Naive thymus-derived CD4-positive, alpha-beta T cell (primary cell): ENCODE data around the gene F8A2. TPM values are rescaled to one million over a fixed set of nuclear protein-coding genes. Genes with fewer than 3 reads are reported as not detected.
A peak's percentile ranks its signal among the peaks of the same experiment; 100 is the strongest.
"Not testable (repeated sequence)": the region's sequence is repeated elsewhere in the genome, so short reads cannot be mapped to it uniquely, and the experiment has no call there.

ENCODE experiments used
- ATAC-seq: fragments of 150-1000 bp; cut with Tn5 transposase; 2 replicates; pipeline ENCODE4 v1.10.0; 2021; ENCODE audit warnings: mild to moderate bottlenecking, moderate library complexity
- CTCF ChIA-PET: fragments of 350-600 bp; sonication (Branson Sonifier 250); formaldehyde crosslinking; loops from one replicate; lab custom pipeline; 2021; ENCODE audit warnings: antibody characterized with exemption; lab: Charles Lee
- POLR2A ChIA-PET: fragments of 350-600 bp; sonication (Branson Sonifier 250); formaldehyde crosslinking; loops from one replicate; lab custom pipeline; 2021; ENCODE audit warnings: antibody characterized with exemption, inconsistent platforms; lab: Charles Lee
- DNase-seq, 9 donors: peaks; one replicate each; pipeline versions ENCODE4 v3.0.0 to v3.0.0-alpha.2; 2020 to 2022; ENCODE audit warnings: mixed read lengths in 1 of 9
- H3K27ac ChIP-seq: one replicate; pipeline ENCODE4 v1.7.0; 2013; ENCODE audit warnings: mild to moderate bottlenecking, low read depth, low read length, moderate library complexity
- H3K27me3 ChIP-seq, 2 donors: one replicate each; pipeline ENCODE4 v1.7.0; 2013; ENCODE audit warnings: low read length in 2 of 2, mild to moderate bottlenecking in 2 of 2, moderate library complexity in 2 of 2; ENCODE audit not compliant: control insufficient read depth in 2 of 2, insufficient read depth in 2 of 2
- H3K36me3 ChIP-seq, 3 experiments: 1 replicate in 2 of 3; 2 replicates in 1 of 3; pipeline ENCODE4 v1.7.0; 2013; ENCODE audit warnings: low read length in 3 of 3, mild to moderate bottlenecking in 3 of 3, moderate library complexity in 1 of 3; ENCODE audit not compliant: insufficient read depth in 3 of 3, control insufficient read depth in 2 of 3
- H3K4me1 ChIP-seq, 2 donors: one replicate each; pipeline ENCODE4 v1.7.0; 2013; ENCODE audit warnings: low read length in 2 of 2, mild to moderate bottlenecking in 2 of 2, moderate library complexity in 1 of 2; ENCODE audit not compliant: control insufficient read depth in 2 of 2, insufficient read depth in 2 of 2
- H3K4me3 ChIP-seq: 2 replicates; pipeline ENCODE4 v1.7.0; 2013; ENCODE audit warnings: mild to moderate bottlenecking, low read length
- H3K9me3 ChIP-seq, 3 experiments: 1 replicate in 2 of 3; 2 replicates in 1 of 3; pipeline ENCODE4 v1.7.0; 2013; ENCODE audit warnings: low read length in 3 of 3; ENCODE audit not compliant: control insufficient read depth in 2 of 3
- H3K27ac Mint-ChIP-seq, 9 donors: one replicate each; pipeline ENCODE4 v1.8.0; 2020 to 2022; ENCODE audit warnings: mixed read lengths in 9 of 9, mild to moderate bottlenecking in 8 of 9, moderate library complexity in 5 of 9, inconsistent platforms in 2 of 9
- H3K27me3 Mint-ChIP-seq, 5 donors: one replicate each; pipeline ENCODE4 v1.8.0; 2021 to 2022; ENCODE audit warnings: mixed read lengths in 5 of 5, mild to moderate bottlenecking in 1 of 5
- H3K36me3 Mint-ChIP-seq, 5 donors: one replicate each; pipeline ENCODE4 v1.8.0; 2020 to 2022; ENCODE audit warnings: mixed read lengths in 5 of 5, mild to moderate bottlenecking in 3 of 5, inconsistent platforms in 1 of 5
- H3K4me1 Mint-ChIP-seq, 7 donors: one replicate each; pipeline ENCODE4 v1.8.0; 2020 to 2022; ENCODE audit warnings: mixed read lengths in 7 of 7, mild to moderate bottlenecking in 3 of 7, inconsistent platforms in 1 of 7
- H3K4me3 Mint-ChIP-seq, 10 donors: one replicate each; pipeline ENCODE4 v1.8.0; 2020 to 2022; ENCODE audit warnings: mild to moderate bottlenecking in 10 of 10, mixed read lengths in 10 of 10, moderate library complexity in 6 of 10, inconsistent platforms in 2 of 10
- H3K9me3 Mint-ChIP-seq, 11 donors: one replicate each; pipeline ENCODE4 v1.8.0; 2020 to 2022; ENCODE audit warnings: mixed read lengths in 11 of 11, mild to moderate bottlenecking in 4 of 11, inconsistent platforms in 1 of 11, moderate library complexity in 1 of 11
- intact Hi-C, 2 donors: fragments of 100-400 bp; cut with micrococcal nuclease; formaldehyde crosslinking; loops; one replicate each; pipeline ENCODE4 v1.15.1; 2023
- polyA plus RNA-seq, 2 donors: library from polyadenylated mRNA; unstranded; fragments of 300-500 nt; fragmentation: Illumina TruSeq; gene quantifications; one replicate each; pipeline ENCODE4 v1.2.3, GENCODE V29; 2021
- total RNA-seq, 6 experiments: library from RNA in 5 of 6; stranded (reverse) in 5 of 6; gene quantifications; 1 replicate in 5 of 6; 2 replicates in 1 of 6; pipeline ENCODE4 v1.2.3 and lab custom pipeline; 2021 to 2026

The F8A2 gene
- total RNA-seq (not detected), polyA plus RNA-seq (not detected)

GRCh38 chrX:155381843-155382528 is at the start of gene F8A2:
F8A2 (plus strand) TSS chrX:155382095; CDS start chrX:155382115, 20 bp downstream.
- H3K4me3 Mint-ChIP-seq, DNase-seq, H3K9me3 Mint-ChIP-seq, H3K4me1 ChIP-seq, H3K4me3 ChIP-seq, H3K27ac ChIP-seq, CTCF ChIA-PET, H3K27me3 ChIP-seq, H3K27me3 Mint-ChIP-seq, POLR2A ChIA-PET, H3K27ac Mint-ChIP-seq, H3K4me1 Mint-ChIP-seq, H3K36me3 ChIP-seq, H3K9me3 ChIP-seq, intact Hi-C loops, H3K36me3 Mint-ChIP-seq: not testable (repeated sequence)
- peak; percentile 80 for ATAC-seq

- POLR2A ChIA-PET, result no interaction called here
- no peak overlapping the region for H3K4me3 Mint-ChIP-seq
- ATAC-seq (no peak), DNase-seq (no peak)
- H3K9me3 ChIP-seq, result no peaks in the 10 kb centered on the region
- H3K9me3 Mint-ChIP-seq, result peaks cover 0 to 4% (median 0%) of the 10 kb centered on the region in 11 donors
- CTCF ChIA-PET, result no interaction called here
- H3K27ac Mint-ChIP-seq, result no peak overlapping the region
- H3K4me1 Mint-ChIP-seq, result peaks cover 0 to 2% (median 0%) of the 10 kb centered on the region in 7 donors
- H3K4me3 ChIP-seq, result no peak overlapping the region
- H3K27ac ChIP-seq, result no peak overlapping the region
- no peaks in the 10 kb centered on the region for H3K4me1 ChIP-seq
- no peaks in the 10 kb centered on the region for H3K36me3 Mint-ChIP-seq
- no peaks in the 10 kb centered on the region for H3K27me3 ChIP-seq
- intact Hi-C loops, result no loop called here
- H3K27me3 Mint-ChIP-seq, result peaks cover 0 to 13% (median 5%) of the 10 kb centered on the region in 5 donors
- no peaks in the 10 kb centered on the region for H3K36me3 ChIP-seq
These were observed 48.3 kb upstream of the F8A2 start for GRCh38 chrX:155333544-155334100.

GRCh38 chrX:155334486-155335336 is 47.2 kb upstream of the F8A2 start, which contains the start of gene CLIC2:
CLIC2 (minus strand) TSS chrX:155334614; CDS start chrX:155334427, 187 bp downstream.
- H3K27ac Mint-ChIP-seq, result no peak within 1 kb of the TSS

GRCh38 chrX:155335337-155335712 is 46.6 kb upstream of the F8A2 start:
- H3K4me1 ChIP-seq, H3K27ac ChIP-seq, H3K4me3 Mint-ChIP-seq, H3K4me3 ChIP-seq, H3K36me3 Mint-ChIP-seq, H3K27ac Mint-ChIP-seq, H3K4me1 Mint-ChIP-seq, H3K27me3 Mint-ChIP-seq, H3K36me3 ChIP-seq, H3K27me3 ChIP-seq, DNase-seq, CTCF ChIA-PET, intact Hi-C loops, ATAC-seq, H3K9me3 ChIP-seq, H3K9me3 Mint-ChIP-seq, POLR2A ChIA-PET: not testable (repeated sequence)

More at GRCh38 chrX:155334486-155335336, 47.2 kb upstream of the F8A2 start, which contains the start of gene CLIC2:
- H3K9me3 Mint-ChIP-seq, result peaks cover 0 to under 1% (median 0%) of the 10 kb centered on the region in 11 donors
- Histone ChIP-seq H3K9me3 (no peaks in the 10 kb centered on the region), H3K27me3 (no peaks in the 10 kb centered on the region), H3K4me3 (no peak within 1 kb of the TSS), H3K4me1 (no peaks in the 10 kb centered on the region), H3K27ac (no peak within 1 kb of the TSS), H3K36me3 (no peaks in the 10 kb centered on the region)
- POLR2A ChIA-PET, result no interaction called here
- no peaks in the 10 kb centered on the region for H3K36me3 Mint-ChIP-seq
- ATAC-seq (peak; percentile 65), DNase-seq (no peak)
- H3K27me3 Mint-ChIP-seq, result peaks cover 0 to 7% (median 5%) of the 10 kb centered on the region in 5 donors
- H3K4me3 Mint-ChIP-seq, result no peak within 1 kb of the TSS
- H3K4me1 Mint-ChIP-seq, result peaks cover 0 to 2% (median 0%) of the 10 kb centered on the region in 7 donors
- intact Hi-C loops, result no loop called here
- CTCF ChIA-PET, result no interaction called here

GRCh38 chrX:155345689-155346088 is 36.2 kb upstream of the F8A2 start:
- POLR2A ChIA-PET, DNase-seq, H3K27ac Mint-ChIP-seq, CTCF ChIA-PET, H3K27ac ChIP-seq, H3K27me3 Mint-ChIP-seq, H3K36me3 ChIP-seq, H3K9me3 ChIP-seq, H3K4me1 Mint-ChIP-seq, H3K4me1 ChIP-seq, H3K4me3 Mint-ChIP-seq, ATAC-seq, H3K36me3 Mint-ChIP-seq, H3K9me3 Mint-ChIP-seq, H3K27me3 ChIP-seq, H3K4me3 ChIP-seq, intact Hi-C loops: not testable (repeated sequence)

GRCh38 chrX:155349448-155349847 is 32.4 kb upstream of the F8A2 start:
- H3K27ac ChIP-seq, H3K27me3 Mint-ChIP-seq, H3K4me1 Mint-ChIP-seq, DNase-seq, H3K4me1 ChIP-seq, H3K9me3 ChIP-seq, H3K9me3 Mint-ChIP-seq, H3K36me3 Mint-ChIP-seq, ATAC-seq, H3K27me3 ChIP-seq, H3K27ac Mint-ChIP-seq, H3K4me3 Mint-ChIP-seq, H3K36me3 ChIP-seq, POLR2A ChIA-PET, CTCF ChIA-PET, H3K4me3 ChIP-seq, intact Hi-C loops: not testable (repeated sequence)
